ENCODE results near the gene GP9. TPM values are rescaled to one million over a fixed set of nuclear protein-coding genes. Genes with fewer than 3 reads are reported as not detected.

Gene GP9
- total RNA-seq (1 to 10 TPM in 1 of 2 donors, not detected in 1; 1.1 TPM), polyA plus RNA-seq (ENCODE audit: insufficient read length in 6 of 6) (1 to 10 TPM; 1.9 to 2.7 (median 2.2) TPM)
- long read RNA-seq, donor 1, transcript GP9-201 (3 exons, 889 nt), result major isoform, 6 of 6 reads
- long read RNA-seq, donor 1, partial matches to known transcripts, result 0 of 6 reads
- long read RNA-seq, donor 1, other reads (novel, unspliced or antisense), result 0 of 6 reads
- long read RNA-seq, donor 2, partial matches to known transcripts, result 0 of 1 reads
- long read RNA-seq, donor 2, other reads (novel, unspliced or antisense), result 0 of 1 reads
- long read RNA-seq, donor 3, partial matches to known transcripts, result 0 of 2 reads
- long read RNA-seq, donor 3, other reads (novel, unspliced or antisense), result 0 of 2 reads
- long read RNA-seq, donor 4, partial matches to known transcripts, result 0 of 1 reads
- long read RNA-seq, donor 4, other reads (novel, unspliced or antisense), result 0 of 1 reads
- long read RNA-seq, donor 5, partial matches to known transcripts, result 0 of 1 reads
- long read RNA-seq, donor 5, other reads (novel, unspliced or antisense), result 0 of 1 reads
- long read RNA-seq, donor 6, partial matches to known transcripts, result 0 of 3 reads
- long read RNA-seq, donor 6, other reads (novel, unspliced or antisense), result 0 of 3 reads
- long read RNA-seq, donor 7, partial matches to known transcripts, result 0 of 4 reads
- long read RNA-seq, donor 7, other reads (novel, unspliced or antisense), result 0 of 4 reads
- long read RNA-seq, donor 8, partial matches to known transcripts, result 0 of 2 reads
- long read RNA-seq, donor 8, other reads (novel, unspliced or antisense), result 0 of 2 reads
- long read RNA-seq, donor 9, result 0 reads
- long read RNA-seq, donor 10, partial matches to known transcripts, result 0 of 1 reads
- long read RNA-seq, donor 10, other reads (novel, unspliced or antisense), result 1 of 1 reads
- long read RNA-seq, donor 11, result 0 reads
- long read RNA-seq, donor 12, partial matches to known transcripts, result 0 of 1 reads
- long read RNA-seq, donor 12, other reads (novel, unspliced or antisense), result 0 of 1 reads

DNA sequence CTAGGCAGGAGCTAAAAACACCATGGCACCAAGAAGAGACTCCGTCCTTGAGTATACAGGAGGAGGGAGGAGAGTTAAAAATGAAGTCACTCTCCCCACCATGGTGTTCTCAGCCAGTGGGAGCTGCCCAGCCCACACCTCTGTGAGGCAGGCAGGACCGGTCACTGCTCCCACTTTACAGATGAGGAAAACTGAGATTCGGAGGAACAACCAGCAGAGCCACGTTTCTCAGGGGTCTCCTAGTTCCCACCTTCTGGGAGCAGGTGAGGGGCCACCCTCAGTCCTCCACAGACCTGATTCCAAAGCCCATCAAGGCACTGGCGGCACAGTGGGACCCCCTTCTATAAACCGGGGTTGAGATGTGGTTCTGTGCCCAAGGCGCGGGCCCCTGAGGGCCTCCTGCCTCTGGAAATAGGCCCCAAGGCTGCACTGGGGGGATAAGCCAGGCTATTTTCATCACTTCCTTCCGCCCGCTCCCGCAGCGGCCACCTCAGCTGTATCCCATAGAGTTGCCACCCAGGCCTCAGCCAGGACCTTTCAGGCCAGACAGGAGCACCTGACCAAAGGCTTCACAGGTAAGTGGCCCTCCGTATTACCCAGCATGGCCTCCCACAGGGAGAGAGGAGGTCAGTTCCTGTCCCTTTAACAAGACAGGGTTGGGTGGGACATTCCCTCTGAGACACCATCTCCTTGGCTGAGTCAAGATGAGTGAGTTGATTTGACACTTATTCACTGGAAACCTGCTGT lies at the start of gene GP9:
Gene GP9 (plus strand): TSS at position 504 of the 747 bp plus-strand sequence. CDS start 961 bp downstream, outside the sequence.
- no peak for ATAC-seq
- Histone ChIP-seq H3K27me3 (no peaks in the 10 kb centered on the region), H3K36me3 (no peaks in the 10 kb centered on the region), H3K4me1 (no peaks in the 10 kb centered on the region), H3K4me3 (no peak within 1 kb of the TSS), H3K27ac (no peak within 1 kb of the TSS), H3K9me3 (no peaks in the 10 kb centered on the region)
- intact Hi-C loops (cut with DNase I), result no loop called here
- TF ChIP-seq, protein P1, sequence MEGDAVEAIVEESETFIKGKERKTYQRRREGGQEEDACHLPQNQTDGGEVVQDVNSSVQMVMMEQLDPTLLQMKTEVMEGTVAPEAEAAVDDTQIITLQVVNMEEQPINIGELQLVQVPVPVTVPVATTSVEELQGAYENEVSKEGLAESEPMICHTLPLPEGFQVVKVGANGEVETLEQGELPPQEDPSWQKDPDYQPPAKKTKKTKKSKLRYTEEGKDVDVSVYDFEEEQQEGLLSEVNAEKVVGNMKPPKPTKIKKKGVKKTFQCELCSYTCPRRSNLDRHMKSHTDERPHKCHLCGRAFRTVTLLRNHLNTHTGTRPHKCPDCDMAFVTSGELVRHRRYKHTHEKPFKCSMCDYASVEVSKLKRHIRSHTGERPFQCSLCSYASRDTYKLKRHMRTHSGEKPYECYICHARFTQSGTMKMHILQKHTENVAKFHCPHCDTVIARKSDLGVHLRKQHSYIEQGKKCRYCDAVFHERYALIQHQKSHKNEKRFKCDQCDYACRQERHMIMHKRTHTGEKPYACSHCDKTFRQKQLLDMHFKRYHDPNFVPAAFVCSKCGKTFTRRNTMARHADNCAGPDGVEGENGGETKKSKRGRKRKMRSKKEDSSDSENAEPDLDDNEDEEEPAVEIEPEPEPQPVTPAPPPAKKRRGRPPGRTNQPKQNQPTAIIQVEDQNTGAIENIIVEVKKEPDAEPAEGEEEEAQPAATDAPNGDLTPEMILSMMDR (IDR thresholded peaks at IDR 0.05), result no peak
- DNase-seq, result peak in 1 of 4 donors; percentile 28

DNA sequence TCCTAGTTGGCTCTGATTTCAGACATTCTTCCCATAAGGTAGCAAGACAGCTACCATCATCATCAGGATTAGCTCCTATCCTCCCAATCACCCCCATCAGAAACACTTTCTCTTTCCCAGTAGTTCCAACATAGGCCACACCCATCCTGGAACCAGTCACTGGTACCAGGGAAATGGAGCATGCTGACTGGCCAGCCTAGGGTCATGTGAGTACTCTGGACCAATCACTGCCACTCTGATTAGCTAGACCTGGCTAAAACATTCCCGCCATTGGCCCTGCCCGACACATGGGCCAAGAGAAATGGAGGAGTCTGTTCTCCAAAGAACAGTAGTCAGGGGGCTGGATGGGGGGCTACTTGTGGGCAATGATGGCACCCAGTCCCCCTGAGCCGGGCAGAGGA lies 47.1 kb upstream of the GP9 start:
- Histone ChIP-seq H3K4me1 (peaks cover 18 to 26% of the 10 kb centered on the region in 2 donors), H3K36me3 (no peaks in the 10 kb centered on the region), H3K4me3 (no peak overlapping the region), H3K27ac (peak overlapping the region; percentile 26 to 77), H3K9me3 (no peaks in the 10 kb centered on the region), H3K27me3 (no peaks in the 10 kb centered on the region)
- no peak for ATAC-seq
- DNase-seq, result no peak
- intact Hi-C loops (cut with DNase I), result no loop called here
- TF ChIP-seq, protein P1 (IDR thresholded peaks at IDR 0.05), result no peak

DNA sequence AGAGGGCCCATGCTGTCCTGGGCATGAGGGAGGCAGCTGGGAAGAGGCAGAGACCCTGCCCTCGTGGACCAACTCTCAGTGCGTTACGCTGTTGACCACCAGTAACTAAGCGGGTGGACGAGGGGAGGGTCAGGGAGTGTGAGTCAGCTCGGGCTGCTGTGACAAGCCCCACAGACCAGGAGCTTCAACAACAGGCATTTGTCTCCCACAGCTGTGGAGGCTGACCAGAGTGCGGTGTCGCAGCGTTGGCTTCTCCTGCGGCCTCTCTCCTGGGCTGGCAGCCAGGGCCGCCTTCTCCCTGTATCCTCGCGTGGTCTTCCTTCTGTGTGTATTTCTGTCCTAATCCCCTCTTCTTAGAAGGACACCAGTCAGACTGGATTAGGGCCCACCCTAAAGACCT lies 46.4 kb upstream of the GP9 start:
- peaks cover 18 to 26% of the 10 kb centered on the region in 2 donors for H3K4me1 ChIP-seq
- ATAC-seq, result no peak
- intact Hi-C loops (cut with DNase I), result no loop called here

DNA sequence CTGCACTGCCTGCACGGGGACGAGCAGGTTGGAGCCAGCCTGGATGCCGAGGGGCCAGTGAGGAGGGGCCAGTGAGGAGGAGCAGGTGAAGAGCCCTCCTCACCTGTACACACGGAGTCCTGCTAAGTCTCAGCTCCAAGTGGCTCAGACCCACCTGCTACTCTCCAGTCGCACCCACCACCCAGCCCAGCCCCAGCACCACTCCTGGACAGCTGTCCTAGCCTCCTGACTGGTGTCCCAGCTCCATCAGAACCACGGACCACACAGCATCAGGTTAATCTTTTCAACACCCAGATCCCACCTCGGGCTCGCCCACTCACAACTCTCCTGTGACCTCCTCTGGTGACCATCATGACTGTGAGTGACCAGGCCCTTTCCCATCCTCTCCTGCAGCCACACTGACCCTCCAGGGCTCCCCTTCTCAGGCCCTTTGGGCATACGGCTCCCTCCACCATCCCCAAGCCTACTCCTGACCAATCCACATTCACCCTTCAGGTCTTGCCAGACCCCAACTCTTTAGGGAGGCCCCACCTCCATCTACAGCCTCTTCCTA lies 45.7 kb upstream of the GP9 start:
- TF ChIP-seq, protein P1 (IDR thresholded peaks at IDR 0.05), result no peak
- Histone ChIP-seq H3K9me3 (no peaks in the 10 kb centered on the region), H3K4me1 (peaks cover 18 to 26% of the 10 kb centered on the region in 2 donors), H3K27ac (peak overlapping the region; percentile 35 to 77), H3K4me3 (no peak overlapping the region), H3K36me3 (no peaks in the 10 kb centered on the region), H3K27me3 (no peaks in the 10 kb centered on the region)
- ATAC-seq (no peak), DNase-seq (no peak)
- intact Hi-C loops (cut with DNase I), result no loop called here

More for the DNA sequence above, 46.4 kb upstream of the GP9 start:
- TF ChIP-seq, protein P1 (IDR thresholded peaks at IDR 0.05), result no peak
- DNase-seq, result peak in 1 of 4 donors; percentile 82
- no peaks in the 10 kb centered on the region for H3K9me3 ChIP-seq
- no peak overlapping the region for H3K4me3 ChIP-seq
- no peaks in the 10 kb centered on the region for H3K27me3 ChIP-seq
- no peaks in the 10 kb centered on the region for H3K36me3 ChIP-seq
- H3K27ac ChIP-seq, result peak overlapping the region; percentile 26 to 77

All from left lung (tissue), 14 donors.